HTERT RPE-1 (cell line): ENCODE data around the gene TBK1.
"Not testable (repeated sequence)": the region's sequence is repeated elsewhere in the genome, so short reads cannot be mapped to it uniquely, and the experiment has no call there.

Experiments used
- in situ Hi-C: fragments of 300-500 bp; cut with MboI; formaldehyde crosslinking; loops from 4 replicates; pipeline ENCODE4 v1.14.3; 2020; ENCODE audit warnings: low sequenced_read_pairs

The TBK1 gene

GRCh38 chr12:64494998-64495729 lies 43.2 kb downstream of the TBK1 start:
- in situ Hi-C loops, result no loop called here

DNA sequence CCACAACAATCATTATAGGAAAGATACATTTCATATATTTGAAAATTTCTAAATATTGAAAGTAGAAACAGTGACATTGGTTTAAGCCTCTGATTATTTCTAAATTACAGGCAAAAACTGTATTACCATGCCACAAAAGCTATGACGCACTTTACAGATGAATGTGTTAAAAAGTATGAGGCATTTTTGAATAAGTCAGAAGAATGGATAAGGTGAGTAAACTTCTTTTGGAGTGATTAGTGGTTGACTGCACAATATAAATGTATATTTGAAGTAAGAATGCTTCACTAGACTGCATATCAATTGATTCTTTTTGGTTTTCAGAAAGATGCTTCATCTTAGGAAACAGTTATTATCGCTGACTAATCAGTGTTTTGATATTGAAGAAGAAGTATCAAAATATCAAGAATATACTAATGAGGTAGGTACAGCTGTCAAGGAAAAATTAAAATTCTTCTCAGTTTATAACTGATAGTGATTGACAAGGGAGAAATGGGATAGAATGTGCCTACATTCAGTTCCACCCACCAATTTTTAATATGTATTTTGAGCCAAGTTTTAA lies 45.0 kb downstream of the TBK1 start:
- in situ Hi-C loops, result no loop called here

- in situ Hi-C loops, result no loop called here
Observed at GRCh38 chr12:64497484-64497883, 45.6 kb downstream of the TBK1 start.

- in situ Hi-C loops, result no loop called here
Observed at GRCh38 chr12:64497903-64498302, 46.0 kb downstream of the TBK1 start.

- in situ Hi-C loops, result no loop called here
Observed at GRCh38 chr12:64500394-64500793, 48.5 kb downstream of the TBK1 start.

GRCh38 chr12:64501486-64501885 lies 49.6 kb downstream of the TBK1 start:
- in situ Hi-C loops, result no loop called here

DNA sequence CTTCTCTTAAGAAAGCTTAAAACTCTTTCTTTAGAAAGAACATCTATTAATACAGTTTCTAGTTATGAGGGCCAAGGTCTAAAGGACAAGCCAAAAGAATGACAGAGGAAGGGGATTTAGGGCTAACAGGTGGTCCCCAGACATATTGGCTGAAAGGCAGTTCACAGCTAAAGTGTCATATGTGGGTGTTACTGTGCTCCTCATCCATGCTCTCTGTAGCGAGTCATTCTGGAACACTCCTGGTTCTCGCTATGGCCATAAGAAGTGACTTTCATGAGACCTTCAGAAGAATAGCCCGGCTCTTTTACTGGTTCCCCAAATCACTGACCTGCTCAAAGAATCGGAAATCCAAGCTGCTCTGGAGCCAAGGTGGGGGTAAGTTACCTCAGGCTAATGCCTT lies 55.0 kb downstream of the TBK1 start:
- in situ Hi-C loops, result no loop called here

GRCh38 chr12:64510667-64511066 lies 58.7 kb downstream of the TBK1 start:
- in situ Hi-C loops, result no loop called here

DNA sequence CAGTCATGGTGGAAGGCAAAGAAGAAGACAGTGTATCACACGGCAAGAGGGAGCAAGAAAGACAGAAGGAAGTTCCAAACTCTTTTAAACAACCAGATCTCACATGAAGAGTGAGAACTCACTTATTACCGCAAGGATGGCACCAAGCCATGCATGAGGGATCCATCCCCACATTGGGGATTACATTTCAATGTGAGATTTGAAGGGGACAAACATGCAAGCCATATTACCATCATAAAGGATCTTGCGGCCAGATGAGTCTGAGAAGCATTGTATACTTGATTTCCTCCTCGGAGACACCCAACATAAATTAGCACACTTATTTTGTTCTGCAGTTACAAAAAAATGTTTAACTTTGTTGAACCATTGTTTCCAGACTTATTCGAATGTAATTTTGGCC lies 66.5 kb downstream of the TBK1 start:
- in situ Hi-C loops, result no loop called here

- in situ Hi-C loops, result no loop called here
Observed at GRCh38 chr12:64521833-64522232, 69.9 kb downstream of the TBK1 start.

DNA sequence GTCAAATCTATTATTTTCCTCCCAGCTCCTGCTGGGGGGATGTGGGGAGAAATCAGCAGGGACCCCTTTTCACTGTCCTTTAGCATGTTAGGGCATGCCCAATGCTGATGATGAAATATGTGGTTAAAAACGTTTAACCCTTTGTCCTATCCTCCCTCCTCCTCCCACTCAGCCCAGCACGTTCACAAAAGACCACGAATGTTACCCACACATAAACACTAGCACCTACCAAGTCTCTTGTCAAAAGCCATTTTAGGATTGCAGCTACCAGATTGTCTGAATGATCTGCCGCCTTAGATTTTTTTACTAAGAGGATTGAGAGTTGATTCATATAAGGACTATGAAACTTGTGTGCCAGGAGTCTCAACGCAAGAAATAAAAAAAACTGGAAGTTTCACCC lies 70.4 kb downstream of the TBK1 start:
- in situ Hi-C loops, result no loop called here

- in situ Hi-C loops, result no loop called here
Observed at GRCh38 chr12:64522807-64523206, 70.9 kb downstream of the TBK1 start.

DNA sequence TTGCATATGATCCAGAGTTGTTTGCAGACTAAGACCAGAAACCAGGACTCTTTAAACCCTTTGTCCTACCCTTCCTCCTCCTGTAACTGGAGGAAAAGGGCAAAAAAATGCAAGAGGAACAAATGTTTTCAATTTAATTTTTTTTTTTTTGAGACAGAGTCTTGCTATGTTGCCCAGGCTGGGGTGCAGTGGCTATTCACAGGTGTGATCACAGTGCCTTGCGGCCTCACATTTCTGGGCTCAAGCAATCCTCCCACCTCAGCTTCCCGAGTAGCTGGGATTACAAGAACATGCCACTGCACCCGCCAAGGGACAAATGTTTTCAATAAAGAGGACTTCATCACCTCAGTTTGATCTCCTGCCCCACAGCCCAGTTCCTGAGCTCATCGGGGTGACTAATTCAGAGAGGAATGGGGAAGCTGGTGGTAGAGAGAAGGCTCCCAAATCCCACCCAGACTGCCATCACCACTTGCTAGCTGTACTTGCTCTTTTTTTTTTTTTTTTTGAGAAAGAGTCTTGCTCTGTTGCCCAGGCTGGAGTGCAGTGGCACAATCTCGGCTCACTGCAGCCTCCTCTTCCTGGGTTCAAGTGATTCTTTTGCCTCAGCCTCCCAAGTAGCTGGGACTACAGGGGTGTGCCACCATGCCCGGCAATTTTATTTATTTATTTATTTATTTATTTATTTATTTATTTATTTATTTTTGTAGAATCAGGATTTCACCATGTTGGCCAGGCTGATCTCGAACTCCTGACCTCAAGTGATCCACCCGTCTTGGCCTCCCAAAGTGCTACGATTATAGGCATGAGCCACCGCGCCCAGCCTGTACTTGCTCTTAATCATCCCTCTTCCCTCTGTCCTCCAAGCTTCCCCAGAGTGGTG lies 71.9 kb downstream of the TBK1 start:
- in situ Hi-C loops, result not testable (repeated sequence)

DNA sequence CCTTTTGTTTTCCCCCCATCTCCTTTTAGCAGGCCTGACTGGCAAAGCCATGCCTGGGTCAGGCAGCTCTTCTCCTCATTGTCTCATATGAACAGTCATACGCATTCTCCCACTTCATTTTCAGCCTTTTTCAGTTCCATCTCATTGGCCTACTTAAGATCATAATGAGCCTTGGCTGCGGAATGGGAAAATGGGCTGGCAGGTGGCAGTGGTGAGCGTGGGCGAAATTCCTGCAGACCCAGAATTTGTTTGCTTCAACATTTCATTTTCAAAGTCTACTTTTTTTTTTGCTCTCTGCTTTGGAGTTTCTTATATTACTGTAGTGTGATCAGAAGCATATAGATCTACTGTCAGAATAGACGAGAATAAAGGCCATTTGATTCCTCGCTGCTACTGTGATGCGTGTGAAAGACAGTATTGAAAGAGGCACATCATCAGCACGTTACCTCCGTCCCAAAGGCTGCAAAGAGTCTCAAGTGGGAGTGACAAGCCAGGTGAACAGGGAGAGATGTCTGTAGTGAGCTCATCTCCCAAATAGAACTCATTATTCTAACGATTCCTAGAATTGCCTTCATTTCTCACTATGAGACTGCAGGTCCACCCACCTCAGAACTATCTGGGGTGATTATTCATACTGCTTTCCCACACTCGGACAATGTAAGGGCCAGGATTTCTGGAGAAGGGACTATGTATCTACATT lies 73.7 kb downstream of the TBK1 start:
- in situ Hi-C loops, result loop anchor here (25.0 kb wide), 1 partner anchor 187 kb away; no protein-coding TSS in a partner anchor

DNA sequence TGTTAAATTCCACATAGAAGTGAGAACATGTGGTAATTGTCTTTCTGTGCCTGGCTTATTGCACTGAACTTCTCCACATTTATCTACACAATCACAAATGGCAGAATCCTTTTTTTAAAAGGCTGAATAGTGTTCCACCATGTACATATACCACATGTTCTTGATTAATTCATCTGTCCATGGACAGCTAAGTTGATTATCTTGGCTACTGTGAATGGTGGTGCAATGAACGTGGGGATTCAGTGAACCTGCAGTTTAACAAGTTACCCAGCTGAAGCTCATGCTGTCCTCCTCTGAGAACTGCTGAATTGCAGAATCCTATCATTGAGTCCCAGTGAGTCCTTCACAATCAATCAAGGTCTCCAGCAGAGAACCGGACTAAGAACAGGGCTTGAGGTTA lies 74.9 kb downstream of the TBK1 start:
- in situ Hi-C loops, result loop anchor here (25.0 kb wide), 1 partner anchor 185 kb away; no protein-coding TSS in a partner anchor

DNA sequence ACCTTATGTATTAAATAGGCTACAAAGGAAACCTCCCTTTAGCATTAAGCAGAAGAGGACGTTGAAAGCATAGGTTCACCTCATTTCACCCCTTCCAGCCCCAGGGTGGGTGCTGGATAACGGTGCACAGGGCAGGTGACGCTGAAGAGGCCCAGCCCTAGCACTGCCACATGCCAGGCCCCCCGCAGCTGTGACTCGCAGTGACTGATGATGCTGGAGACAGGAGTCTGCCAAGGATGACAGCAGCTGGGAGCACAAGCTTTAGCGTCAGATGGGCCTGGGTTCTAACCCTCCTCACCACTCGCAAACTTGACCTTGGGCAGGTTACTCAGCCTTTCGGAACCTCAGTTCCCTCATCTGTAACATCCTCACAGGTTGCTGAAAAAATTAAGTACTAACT lies 76.7 kb downstream of the TBK1 start:
- in situ Hi-C loops, result loop anchor here (25.0 kb wide), 1 partner anchor 184 kb away; no protein-coding TSS in a partner anchor

GRCh38 chr12:64530566-64530965 lies 78.6 kb downstream of the TBK1 start:
- in situ Hi-C loops, result loop anchor here (25.0 kb wide), 1 partner anchor 182 kb away; no protein-coding TSS in a partner anchor

DNA sequence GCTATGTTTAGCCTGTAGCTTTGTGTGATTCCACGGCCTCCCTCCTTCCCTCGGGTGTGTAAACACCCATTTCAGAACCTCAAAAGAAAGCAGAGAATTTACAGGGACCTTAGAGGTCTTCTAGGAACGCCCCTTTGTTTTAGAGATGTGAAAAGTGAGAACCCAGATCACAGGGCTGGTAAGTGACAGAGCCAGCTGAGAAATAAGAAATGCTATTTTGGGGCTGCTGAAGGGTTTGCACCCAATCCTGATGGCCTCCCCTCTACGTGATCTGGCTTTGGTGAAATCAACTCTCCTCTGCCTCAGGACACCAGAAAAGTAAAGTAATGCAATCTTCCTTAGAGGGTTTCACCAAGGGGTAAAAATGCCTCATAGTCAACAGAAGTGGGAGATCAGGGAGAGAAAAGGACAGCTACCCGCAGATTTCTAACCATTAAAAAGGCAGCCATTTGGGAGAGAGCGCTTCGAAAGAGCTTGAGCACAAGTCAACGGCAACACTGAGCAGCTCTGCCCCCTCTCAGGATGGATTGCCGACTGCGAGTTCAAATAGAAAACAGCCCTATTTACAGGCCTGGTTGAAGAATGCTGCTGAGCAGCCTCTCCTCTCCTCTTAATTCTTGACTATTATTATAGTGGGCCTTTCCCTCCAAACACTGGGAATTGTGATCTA lies 79.9 kb downstream of the TBK1 start:
- in situ Hi-C loops, result loop anchor here (25.0 kb wide), 1 partner anchor 181 kb away; no protein-coding TSS in a partner anchor

DNA sequence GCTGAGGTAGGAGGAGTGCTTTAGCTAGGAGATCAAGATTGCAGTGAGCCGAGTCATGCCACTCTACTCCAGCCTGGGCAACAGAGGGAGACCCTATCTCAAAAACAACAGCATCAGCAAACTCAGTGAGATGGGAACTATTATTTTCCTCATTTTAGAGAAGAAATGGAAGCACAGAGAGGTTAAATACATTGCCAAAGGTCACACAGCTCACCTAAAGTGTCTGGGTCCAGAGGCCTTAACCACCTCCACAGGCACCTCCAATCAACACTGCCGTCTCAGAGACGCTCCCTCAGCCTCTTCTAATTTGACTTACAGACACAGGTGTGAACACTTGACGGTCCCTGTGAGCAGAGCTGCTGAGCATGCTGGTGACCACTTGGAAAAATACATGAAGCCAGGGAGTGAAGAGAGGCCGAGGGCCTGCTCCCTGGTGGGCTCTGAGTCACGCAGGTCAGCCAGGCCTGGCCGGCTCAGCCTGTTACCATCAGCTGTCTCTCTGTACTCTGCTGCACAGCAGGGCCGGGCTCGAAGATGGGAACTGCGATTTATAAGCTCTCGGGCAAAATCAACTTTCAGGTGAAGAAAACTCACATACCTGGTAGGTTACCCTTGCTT lies 80.9 kb downstream of the TBK1 start:
- in situ Hi-C loops, result loop anchor here (25.0 kb wide), 1 partner anchor 179 kb away; no protein-coding TSS in a partner anchor
